Small intestine (tissue), 7 donors: ENCODE data around the gene TEX48. TPM values are rescaled to one million over a fixed set of nuclear protein-coding genes. Genes with fewer than 3 reads are reported as not detected.

Experiments used
- DNase-seq, 2 donors: peaks; one replicate each; pipeline versions ENCODE4 v3.0.0 to v3.0.0-alpha.2; 2013
- FAIRE-seq: peaks from 2 replicates; lab custom pipeline; 2012; peaks lifted over from hg19 to GRCh38; lab: Jason Lieb, UNC
- H3K27ac ChIP-seq, 3 donors: one replicate each; pipeline ENCODE4 v1.5.1; 2013; ENCODE audit warnings: low read length in 2 of 3, mild to moderate bottlenecking in 2 of 3, control low read depth in 1 of 3, inconsistent platforms in 1 of 3, low read depth in 1 of 3, moderate library complexity in 1 of 3
- H3K27me3 ChIP-seq, 3 donors: one replicate each; pipeline ENCODE4 v1.6.1; 2013; ENCODE audit warnings: low read length in 3 of 3, inconsistent platforms in 1 of 3; ENCODE audit not compliant: control insufficient read depth in 3 of 3, insufficient read depth in 3 of 3
- H3K36me3 ChIP-seq, 3 donors: one replicate each; pipeline ENCODE4 v1.6.1; 2013; ENCODE audit warnings: low read length in 3 of 3, inconsistent platforms in 1 of 3, low read depth in 1 of 3, mild to moderate bottlenecking in 1 of 3, moderate library complexity in 1 of 3; ENCODE audit not compliant: control insufficient read depth in 3 of 3, insufficient read depth in 2 of 3
- H3K4me1 ChIP-seq, 3 donors: one replicate each; pipeline ENCODE4 v1.6.1; 2013; ENCODE audit warnings: low read length in 2 of 3, inconsistent platforms in 1 of 3, low read depth in 1 of 3, mild to moderate bottlenecking in 1 of 3, moderate library complexity in 1 of 3; ENCODE audit not compliant: control insufficient read depth in 3 of 3, insufficient read depth in 2 of 3
- H3K4me3 ChIP-seq, 3 donors: one replicate each; pipeline ENCODE4 v1.5.1; 2013; ENCODE audit warnings: low read length in 3 of 3, control low read depth in 1 of 3, inconsistent platforms in 1 of 3, low read depth in 1 of 3, mild to moderate bottlenecking in 1 of 3, moderate library complexity in 1 of 3
- H3K9me3 ChIP-seq, 2 donors: one replicate each; pipeline ENCODE4 v1.6.1; 2013; ENCODE audit warnings: low read depth in 1 of 2, low read length in 1 of 2; ENCODE audit not compliant: control insufficient read depth in 2 of 2, insufficient read depth in 1 of 2
- WGBS, 3 donors: extraction: QIAGEN DNeasy Blood & Tissue Kit; methylation state at CpG; one replicate each; pipeline ENCODE4 v1.1.7; 2013; 5-methylcytosine and 5-hydroxymethylcytosine counted together
- polyA plus RNA-seq, 4 donors: library from polyadenylated mRNA; stranded (reverse) in 3 of 4; unstranded in 1 of 4; fragments of 200-250 nt in 3 of 4; fragments of 120-200 nt in 1 of 4; gene quantifications; one replicate each; pipeline versions ENCODE4 v1.2.1 to v1.2.3, GENCODE V29; 2013
- donor health status: healthy with polysubstance abuse.
- donor health status: control.
- donor health status: control.
- donor health status: Bipolar disorder and iron deficiency.
- donor health status: healthy.

The TEX48 gene
- polyA plus RNA-seq, 4 donors = not detected

DNA sequence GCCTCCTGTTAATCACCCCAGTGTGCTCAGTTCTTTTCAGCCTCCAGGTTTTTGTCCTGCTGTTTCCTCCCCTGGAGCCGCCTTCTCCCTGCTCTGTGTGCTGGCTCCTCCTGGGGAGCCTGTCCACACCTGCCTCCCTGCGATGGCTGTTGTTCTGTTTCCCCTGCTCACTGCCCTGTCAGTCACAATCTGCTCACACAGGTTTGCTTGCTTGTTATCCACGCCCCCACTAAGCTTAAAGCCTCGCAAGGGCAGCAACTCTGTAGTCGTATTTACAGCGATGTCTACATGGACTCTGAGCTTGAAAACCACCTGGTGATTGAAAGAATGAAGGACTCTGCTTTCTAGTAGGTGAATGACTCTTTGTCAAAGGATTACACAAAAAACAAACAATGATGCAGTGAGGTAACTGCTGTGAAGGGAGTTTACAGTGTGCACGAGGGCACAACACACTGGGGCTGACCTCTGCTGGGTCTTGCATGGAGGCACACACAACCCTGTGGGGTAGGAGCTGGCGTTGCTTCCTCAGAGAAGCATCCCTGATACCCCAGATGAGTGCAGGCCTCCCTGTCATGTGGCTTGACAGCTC lies 39.6 kb upstream of the TEX48 start:
- peaks cover 0 to 8% (median 0%) of the 10 kb centered on the region in 3 donors for H3K4me1 ChIP-seq
- no peaks in the 10 kb centered on the region for H3K27me3 ChIP-seq
- H3K9me3 ChIP-seq = peaks cover 0 to 6% of the 10 kb centered on the region in 2 donors
- DNase-seq (peak; percentile 43 to 89), FAIRE-seq (no peak)
- whole genome bisulfite sequencing, 3 donors = 14 to 54% (median 20%) methylated on average over 8 of the region's 8 CpGs
- peak overlapping the region in 1 of 3 donors; percentile 69 for H3K27ac ChIP-seq
- H3K4me3 ChIP-seq = no peak overlapping the region
- H3K36me3 ChIP-seq = no peaks in the 10 kb centered on the region

DNA sequence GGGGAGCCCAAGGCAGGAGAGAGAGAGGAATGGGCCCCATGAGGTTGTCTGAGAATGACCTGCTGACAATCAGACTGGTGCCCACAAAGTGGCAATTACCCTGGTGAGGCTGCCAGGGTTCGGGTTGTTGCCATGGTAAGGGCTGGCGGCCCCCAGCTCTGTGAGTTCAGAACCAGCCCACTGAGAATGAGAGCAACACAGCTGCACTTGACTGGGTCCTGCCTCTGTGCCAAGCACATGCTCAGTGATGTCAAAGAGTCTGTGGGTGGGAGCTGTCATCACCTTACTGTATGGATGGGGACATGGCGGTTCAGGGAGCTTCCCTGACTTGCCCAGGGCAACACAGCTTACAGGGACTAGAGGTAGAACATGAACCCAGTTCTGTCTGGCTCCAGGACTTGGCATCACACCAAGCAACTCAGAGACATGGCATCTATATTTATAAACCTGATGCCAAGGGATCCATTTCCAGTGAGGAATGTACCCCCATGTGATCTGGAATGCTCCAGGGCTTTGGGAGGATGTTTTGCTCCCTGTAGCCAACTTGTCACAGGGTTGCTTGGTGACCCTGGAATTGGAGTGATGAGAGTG lies 38.2 kb upstream of the TEX48 start:
- WGBS, 3 donors = 81 to 93% (median 82%) methylated on average over 3 of the region's 3 CpGs
- H3K4me3 ChIP-seq = no peak overlapping the region
- H3K4me1 ChIP-seq = peaks cover 0 to 8% (median 0%) of the 10 kb centered on the region in 3 donors
- H3K27me3 ChIP-seq = no peaks in the 10 kb centered on the region
- H3K27ac ChIP-seq = no peak overlapping the region
- H3K9me3 ChIP-seq = peaks cover 0 to 6% of the 10 kb centered on the region in 2 donors
- DNase-seq (no peak), FAIRE-seq (no peak)
- no peaks in the 10 kb centered on the region for H3K36me3 ChIP-seq

DNA sequence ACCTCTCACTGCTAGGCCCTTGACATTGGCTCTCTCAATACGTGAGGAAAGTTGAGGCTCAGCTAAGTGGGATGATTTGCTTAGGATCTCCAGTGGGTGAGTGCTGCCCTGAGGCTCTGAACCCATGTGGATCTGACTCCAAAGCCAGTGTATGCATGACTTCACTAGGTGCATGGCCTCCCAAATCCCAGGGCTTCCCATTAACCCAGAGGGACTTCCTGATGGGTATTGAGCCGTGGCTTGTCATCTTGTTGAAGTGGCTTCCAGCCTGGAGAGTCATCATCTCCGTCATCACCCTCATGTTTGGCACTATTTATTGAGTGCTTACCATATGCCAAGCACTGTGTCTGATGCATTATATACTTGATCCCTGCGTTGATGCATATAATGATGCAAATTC lies 37.3 kb upstream of the TEX48 start:
- Histone ChIP-seq H3K4me3 (no peak overlapping the region), H3K27ac (no peak overlapping the region), H3K9me3 (peaks cover 0 to 6% of the 10 kb centered on the region in 2 donors), H3K4me1 (peaks cover 0 to 8% (median 0%) of the 10 kb centered on the region in 3 donors), H3K36me3 (no peaks in the 10 kb centered on the region), H3K27me3 (no peaks in the 10 kb centered on the region)
- 85 to 91% (median 89%) methylated on average over 4 of the region's 4 CpGs for WGBS, 3 donors
- DNase-seq (no peak), FAIRE-seq (no peak)

DNA sequence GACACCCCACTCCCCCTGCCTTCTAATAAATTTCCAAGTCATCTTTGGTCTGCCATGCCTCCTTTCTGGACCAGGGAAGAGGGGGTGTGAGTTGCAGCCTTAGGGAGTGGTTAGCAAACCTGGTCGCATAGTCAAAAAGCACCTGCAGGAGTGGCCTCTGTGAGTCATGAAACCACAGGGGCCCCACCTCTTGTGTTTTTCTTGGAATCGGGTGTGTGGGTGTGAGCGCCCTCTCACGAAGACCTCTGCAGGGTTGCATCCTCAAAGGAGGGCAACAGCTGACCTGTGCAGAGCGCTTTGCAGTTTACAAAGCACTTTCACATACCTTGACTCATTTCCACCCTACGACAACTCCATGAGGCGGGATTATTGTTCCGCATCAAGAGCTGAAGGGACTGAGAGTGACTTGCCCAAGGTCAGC lies 36.8 kb upstream of the TEX48 start:
- FAIRE-seq (no peak), DNase-seq (peak in 1 of 2 donors; percentile 46)
- Histone ChIP-seq H3K36me3 (no peaks in the 10 kb centered on the region), H3K27ac (no peak overlapping the region), H3K9me3 (peaks cover 0 to 6% of the 10 kb centered on the region in 2 donors), H3K4me3 (no peak overlapping the region), H3K27me3 (no peaks in the 10 kb centered on the region), H3K4me1 (peaks cover 0 to 8% (median 0%) of the 10 kb centered on the region in 3 donors)
- 50 to 63% (median 54%) methylated on average over 8 of the region's 8 CpGs for WGBS, 3 donors

DNA sequence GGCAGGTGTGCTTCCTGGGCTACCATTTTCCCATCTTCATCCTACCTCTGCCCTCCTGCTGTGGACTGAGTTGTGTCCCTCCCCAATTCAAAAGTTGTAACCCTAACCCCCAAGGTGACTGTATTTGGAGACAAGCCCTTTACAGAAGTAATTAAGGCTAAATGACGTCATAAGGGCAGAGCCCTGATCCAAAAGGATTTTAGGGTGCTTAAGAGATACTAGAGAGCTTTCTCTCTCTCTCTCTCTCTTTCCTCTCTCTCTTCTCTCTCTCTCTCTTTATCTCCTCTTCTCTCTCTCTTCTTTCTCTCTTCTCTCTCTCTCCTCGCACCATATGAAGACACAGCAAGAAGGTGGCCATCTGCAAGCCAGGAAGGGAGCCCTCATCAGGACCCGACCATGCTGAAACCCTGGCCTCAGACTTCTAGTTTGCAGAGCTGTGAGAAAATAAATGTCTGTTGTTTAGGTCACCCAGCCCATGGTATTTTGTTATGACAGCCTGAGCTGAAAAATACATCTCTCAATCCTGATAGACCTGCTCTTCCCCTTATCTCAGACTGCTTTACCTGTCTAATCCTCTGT lies 36.0 kb upstream of the TEX48 start:
- H3K36me3 ChIP-seq = no peaks in the 10 kb centered on the region
- peaks cover 0 to 8% (median 0%) of the 10 kb centered on the region in 3 donors for H3K4me1 ChIP-seq
- H3K4me3 ChIP-seq = no peak overlapping the region
- no peak overlapping the region for H3K27ac ChIP-seq
- H3K9me3 ChIP-seq = peaks cover 0 to 6% of the 10 kb centered on the region in 2 donors
- DNase-seq (no peak), FAIRE-seq (no peak)
- no peaks in the 10 kb centered on the region for H3K27me3 ChIP-seq
- WGBS, 3 donors = 79 to 82% (median 81%) methylated on average over 3 of the region's 3 CpGs

DNA sequence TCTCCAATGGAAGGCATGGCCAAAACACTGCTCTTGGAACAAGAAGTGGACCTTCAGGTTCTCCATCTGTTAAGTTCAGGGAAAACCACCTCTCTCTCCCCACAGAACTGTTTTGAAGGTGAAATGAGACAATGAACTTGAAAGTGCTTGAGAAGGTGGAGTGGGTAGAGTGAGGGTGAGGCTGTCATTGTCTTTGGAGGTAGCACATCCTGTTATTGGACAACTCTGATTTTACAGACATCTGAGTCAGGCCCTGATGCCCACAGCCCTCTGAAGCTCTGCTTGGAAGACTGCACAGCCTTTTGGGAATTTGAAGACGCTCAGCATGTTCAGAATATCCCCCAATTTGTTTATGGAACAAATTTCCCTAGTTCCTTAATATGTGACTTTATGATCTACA lies 27.6 kb upstream of the TEX48 start:
- Histone ChIP-seq H3K27me3 (peaks cover 0 to 2% (median 0%) of the 10 kb centered on the region in 3 donors), H3K4me3 (no peak overlapping the region), H3K27ac (no peak overlapping the region), H3K4me1 (no peaks in the 10 kb centered on the region), H3K36me3 (no peaks in the 10 kb centered on the region), H3K9me3 (no peaks in the 10 kb centered on the region)
- no peak for FAIRE-seq
- WGBS, 3 donors = 75 to 87% (median 81%) methylated on average over 1 of the region's 1 CpG
- no peak for DNase-seq

DNA sequence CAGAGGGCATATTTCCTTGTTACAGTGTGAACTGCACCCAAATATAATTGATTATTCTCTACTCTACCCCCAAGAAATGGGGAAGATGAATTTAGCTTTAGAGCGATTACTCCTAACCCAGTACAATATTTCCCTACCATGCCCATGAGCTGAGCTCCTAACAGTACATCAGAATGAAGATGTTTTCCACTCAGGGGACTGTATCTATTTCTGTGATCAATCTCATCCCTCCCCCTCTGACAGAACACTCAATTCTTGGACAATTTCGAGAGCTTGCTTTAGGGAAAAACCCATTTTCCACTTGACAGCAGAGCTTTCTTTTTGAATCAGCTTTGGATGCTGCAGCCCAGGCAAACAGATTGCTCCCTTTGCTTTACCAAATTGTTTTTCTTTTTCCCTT lies 24.7 kb upstream of the TEX48 start:
- FAIRE-seq = no peak
- WGBS, 3 donors = 80 to 91% (median 86%) methylated on average over 2 of the region's 2 CpGs

DNA sequence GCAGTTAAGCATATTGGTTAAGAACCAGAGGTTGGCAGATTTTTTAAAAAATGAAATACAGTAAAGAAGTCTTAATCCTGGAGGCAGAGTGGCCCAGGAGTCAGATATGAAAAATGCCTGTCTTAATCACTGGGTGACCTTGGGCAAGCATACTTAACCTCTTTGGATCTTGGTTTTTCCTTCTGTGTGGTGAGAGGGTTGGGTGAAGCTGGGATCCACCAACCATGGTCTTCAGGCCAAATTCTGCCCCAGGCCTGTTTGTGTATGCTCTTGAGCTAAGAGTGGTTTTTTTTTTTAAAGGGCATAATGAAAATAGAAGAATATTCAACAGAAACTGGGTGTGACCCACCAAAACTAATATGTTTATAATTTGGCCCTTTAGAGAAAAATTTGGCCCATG lies 20.0 kb upstream of the TEX48 start:
- peaks cover 0 to 4% (median 0%) of the 10 kb centered on the region in 3 donors for H3K4me1 ChIP-seq
- H3K36me3 ChIP-seq = no peaks in the 10 kb centered on the region
- H3K27ac ChIP-seq = no peak overlapping the region
- no peaks in the 10 kb centered on the region for H3K27me3 ChIP-seq
- H3K9me3 ChIP-seq = peaks cover 0 to 5% of the 10 kb centered on the region in 2 donors
- DNase-seq = no peak
- H3K4me3 ChIP-seq = no peak overlapping the region
- no peak for FAIRE-seq

More for the DNA sequence above, 24.7 kb upstream of the TEX48 start:
- H3K36me3 ChIP-seq = no peaks in the 10 kb centered on the region
- H3K27ac ChIP-seq = no peak overlapping the region
- DNase-seq = no peak
- H3K4me3 ChIP-seq = no peak overlapping the region
- peaks cover 0 to 2% (median 0%) of the 10 kb centered on the region in 3 donors for H3K27me3 ChIP-seq
- H3K9me3 ChIP-seq = no peaks in the 10 kb centered on the region
- H3K4me1 ChIP-seq = no peaks in the 10 kb centered on the region
